Fibroblast of lung (primary cell): ENCODE results near the gene TRRAP.

Source experiments
- CTCF ChIP-seq, 2 donors: IDR thresholded peaks in 1 of 2; conservative IDR thresholded peaks in 1 of 2; 1 replicate in 1 of 2; 2 replicates in 1 of 2; pipeline ENCODE4 v1.5.1; 2011 to 2012; ENCODE audit warnings: low read length in 2 of 2, control low read depth in 1 of 2, inconsistent platforms in 1 of 2, low read depth in 1 of 2, mild to moderate bottlenecking in 1 of 2
- EZH2 ChIP-seq: IDR thresholded peaks from 2 replicates; pipeline ENCODE4 v1.5.1; 2012; ENCODE audit warnings: low read length, control low read depth, mild to moderate bottlenecking; ENCODE audit errors: missing control alignments

GRCh38 chr7:98970805-98971204 lies 92.5 kb downstream of the TRRAP start:
- TF ChIP-seq CTCF (conservative IDR thresholded peaks at IDR 0.05 in 1 of 2, IDR thresholded peaks at IDR 0.05 in 1 of 2; ENCODE audit: low read depth in 1 of 2, low read length in 2 of 2) (no peak), EZH2 (no peak)
